ENCODE measurements around the gene BNC2. TPM values are rescaled to one million over a fixed set of nuclear protein-coding genes. Genes with fewer than 3 reads are reported as not detected.

Gene BNC2
- total RNA-seq, 6 experiments from 2014 or later = 19.0 to 28.7 (median 25.4) TPM

DNA sequence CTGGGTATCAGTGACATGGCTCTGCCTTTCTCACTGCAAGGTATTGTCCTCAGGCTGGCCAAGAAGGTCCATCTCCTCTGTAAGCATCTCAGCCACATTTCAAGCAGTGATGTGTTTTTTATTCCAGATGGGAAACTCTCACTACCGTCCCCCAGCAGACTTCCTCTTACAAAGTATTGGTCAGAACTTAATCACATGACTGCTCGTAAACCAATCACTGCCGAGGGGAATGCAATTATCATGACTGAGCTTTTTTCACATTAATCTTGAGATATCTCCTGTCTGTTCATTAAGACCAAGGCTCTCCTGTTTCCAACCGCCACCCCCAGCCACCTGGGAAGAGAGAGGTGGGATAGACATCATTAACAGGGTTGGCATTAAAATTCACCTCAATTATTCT is 76.4 kb downstream of the BNC2 start:
- DNase-seq = no peak
- H3K27me3 Mint-ChIP-seq (ENCODE audit: insufficient read depth) = no peaks in the 10 kb centered on the region

DNA sequence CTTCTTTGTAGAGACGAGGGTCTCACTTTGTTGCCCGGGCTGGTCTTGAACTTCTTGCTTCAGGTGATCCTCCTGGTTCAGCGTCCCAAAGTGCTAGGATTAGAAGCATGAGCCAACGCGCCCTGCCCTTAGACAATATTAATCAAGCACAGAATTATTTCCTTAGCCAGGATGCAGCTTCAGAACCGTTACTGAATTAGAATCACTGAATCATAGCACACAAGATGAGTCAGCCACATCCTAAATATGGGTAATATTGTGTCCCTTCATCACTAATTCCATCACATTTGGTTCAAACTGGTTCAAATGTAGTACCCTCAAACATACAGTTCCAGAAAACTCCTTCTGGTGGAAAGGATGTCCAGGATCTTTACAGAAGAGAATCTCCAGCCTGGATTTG is 82.7 kb downstream of the BNC2 start:
- H3K4me1 Mint-ChIP-seq (ENCODE audit: low read depth) = peaks cover 40% of the 10 kb centered on the region
- TF ChIP-seq, protein P1, sequence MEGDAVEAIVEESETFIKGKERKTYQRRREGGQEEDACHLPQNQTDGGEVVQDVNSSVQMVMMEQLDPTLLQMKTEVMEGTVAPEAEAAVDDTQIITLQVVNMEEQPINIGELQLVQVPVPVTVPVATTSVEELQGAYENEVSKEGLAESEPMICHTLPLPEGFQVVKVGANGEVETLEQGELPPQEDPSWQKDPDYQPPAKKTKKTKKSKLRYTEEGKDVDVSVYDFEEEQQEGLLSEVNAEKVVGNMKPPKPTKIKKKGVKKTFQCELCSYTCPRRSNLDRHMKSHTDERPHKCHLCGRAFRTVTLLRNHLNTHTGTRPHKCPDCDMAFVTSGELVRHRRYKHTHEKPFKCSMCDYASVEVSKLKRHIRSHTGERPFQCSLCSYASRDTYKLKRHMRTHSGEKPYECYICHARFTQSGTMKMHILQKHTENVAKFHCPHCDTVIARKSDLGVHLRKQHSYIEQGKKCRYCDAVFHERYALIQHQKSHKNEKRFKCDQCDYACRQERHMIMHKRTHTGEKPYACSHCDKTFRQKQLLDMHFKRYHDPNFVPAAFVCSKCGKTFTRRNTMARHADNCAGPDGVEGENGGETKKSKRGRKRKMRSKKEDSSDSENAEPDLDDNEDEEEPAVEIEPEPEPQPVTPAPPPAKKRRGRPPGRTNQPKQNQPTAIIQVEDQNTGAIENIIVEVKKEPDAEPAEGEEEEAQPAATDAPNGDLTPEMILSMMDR (IDR thresholded peaks at IDR 0.05) = no peak
- H3K9me3 Mint-ChIP-seq = no peaks in the 10 kb centered on the region
- H3K4me3 Mint-ChIP-seq = no peak overlapping the region
- H3K36me3 Mint-ChIP-seq (ENCODE audit: low read depth) = peaks cover 18% of the 10 kb centered on the region
- peak overlapping the region; percentile 63 for H3K27ac Mint-ChIP-seq
- no peaks in the 10 kb centered on the region for H3K27me3 Mint-ChIP-seq (ENCODE audit: insufficient read depth)
- peak; percentile 21 for DNase-seq

More for the DNA sequence above, 76.4 kb downstream of the BNC2 start:
- TF ChIP-seq, protein P1 (IDR thresholded peaks at IDR 0.05) = no peak
- peak overlapping the region; percentile 91 for H3K27ac Mint-ChIP-seq
- peaks cover 11% of the 10 kb centered on the region; the same call in 1 of the 2 replicates for H3K36me3 Mint-ChIP-seq (ENCODE audit: low read depth)
- H3K9me3 Mint-ChIP-seq = no peaks in the 10 kb centered on the region
- no peak overlapping the region for H3K4me3 Mint-ChIP-seq
- peaks cover 59% of the 10 kb centered on the region for H3K4me1 Mint-ChIP-seq (ENCODE audit: low read depth)

DNA sequence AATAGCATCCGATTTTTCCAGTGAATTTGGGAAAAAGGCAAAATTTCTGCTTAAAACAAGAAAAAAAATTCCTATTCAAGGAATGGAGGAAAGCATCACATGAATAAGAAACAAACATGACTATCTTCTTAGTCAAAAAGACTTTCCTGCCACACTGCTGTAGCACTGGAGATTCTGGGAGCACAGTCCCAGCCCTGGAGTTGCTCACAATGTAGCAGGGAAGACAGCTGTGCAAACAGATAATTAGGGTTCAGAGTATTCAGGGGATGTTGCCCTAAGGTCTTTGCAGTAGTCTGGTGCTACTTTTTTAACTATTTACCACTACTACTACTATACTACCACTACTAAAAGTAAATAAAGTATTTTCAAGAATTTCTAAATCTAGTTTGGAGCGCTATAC is 86.5 kb downstream of the BNC2 start:
- TF ChIP-seq, protein P1 (IDR thresholded peaks at IDR 0.05) = no peak
- H3K9me3 Mint-ChIP-seq = no peaks in the 10 kb centered on the region
- DNase-seq = no peak

DNA sequence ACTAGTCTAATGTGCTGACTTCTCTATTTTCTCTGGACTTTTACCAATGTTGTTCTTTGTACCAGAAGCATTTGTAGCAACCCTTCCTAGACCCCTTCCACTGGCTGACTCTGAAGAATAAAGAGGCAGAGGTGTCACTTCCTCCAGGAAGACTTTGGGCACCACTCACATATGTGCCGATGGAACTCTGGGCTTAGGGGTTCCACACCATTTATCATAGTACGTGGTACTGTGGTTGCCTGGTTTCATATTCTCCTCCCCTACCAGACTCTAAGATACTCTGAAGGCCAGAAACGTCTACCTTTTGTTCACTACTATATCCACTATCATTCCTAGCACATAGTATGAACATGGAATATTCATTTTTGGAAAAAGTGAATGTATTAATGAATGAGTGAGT is 88.0 kb downstream of the BNC2 start:
- Mint-ChIP-seq H3K27ac (no peak overlapping the region), H3K9me3 (no peaks in the 10 kb centered on the region), H3K27me3 (ENCODE audit: insufficient read depth) (no peaks in the 10 kb centered on the region), H3K4me3 (no peak overlapping the region), H3K36me3 (ENCODE audit: low read depth) (peaks cover 3% of the 10 kb centered on the region), H3K4me1 (ENCODE audit: low read depth) (peaks cover 27% of the 10 kb centered on the region)
- DNase-seq = no peak
- TF ChIP-seq, protein P1 (IDR thresholded peaks at IDR 0.05) = no peak

More for the DNA sequence above, 86.5 kb downstream of the BNC2 start:
- Mint-ChIP-seq H3K36me3 (ENCODE audit: low read depth) (peaks cover 14% of the 10 kb centered on the region), H3K27ac (no peak overlapping the region), H3K4me1 (ENCODE audit: low read depth) (peaks cover 31% of the 10 kb centered on the region), H3K27me3 (ENCODE audit: insufficient read depth) (no peaks in the 10 kb centered on the region), H3K4me3 (no peak overlapping the region)

DNA sequence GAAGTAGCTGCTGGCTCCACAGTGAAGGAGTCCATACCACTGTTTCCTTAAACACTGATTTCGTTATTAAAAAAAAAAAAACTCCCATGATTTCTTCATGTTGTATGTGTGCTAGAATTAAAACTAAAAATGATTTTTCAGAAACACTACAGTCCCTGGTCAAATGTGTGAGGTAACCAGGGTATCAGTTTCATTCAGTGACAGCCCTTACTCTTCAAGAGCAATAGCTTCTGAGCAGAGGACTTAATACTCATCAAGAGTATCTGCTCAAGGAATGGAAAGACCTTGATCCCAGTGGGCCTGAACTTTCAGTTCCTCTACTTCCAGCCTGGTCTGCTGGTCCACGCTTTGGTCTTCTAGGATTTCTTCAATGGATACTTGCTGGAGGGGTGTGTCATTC is 95.1 kb downstream of the BNC2 start:
- no peak for DNase-seq
- Mint-ChIP-seq H3K27ac (no peak overlapping the region), H3K9me3 (no peaks in the 10 kb centered on the region), H3K36me3 (ENCODE audit: low read depth) (no peaks in the 10 kb centered on the region), H3K4me1 (ENCODE audit: low read depth) (peaks cover 9% of the 10 kb centered on the region), H3K27me3 (ENCODE audit: insufficient read depth) (no peaks in the 10 kb centered on the region), H3K4me3 (no peak overlapping the region)
- TF ChIP-seq, protein P1 (IDR thresholded peaks at IDR 0.05) = no peak

DNA sequence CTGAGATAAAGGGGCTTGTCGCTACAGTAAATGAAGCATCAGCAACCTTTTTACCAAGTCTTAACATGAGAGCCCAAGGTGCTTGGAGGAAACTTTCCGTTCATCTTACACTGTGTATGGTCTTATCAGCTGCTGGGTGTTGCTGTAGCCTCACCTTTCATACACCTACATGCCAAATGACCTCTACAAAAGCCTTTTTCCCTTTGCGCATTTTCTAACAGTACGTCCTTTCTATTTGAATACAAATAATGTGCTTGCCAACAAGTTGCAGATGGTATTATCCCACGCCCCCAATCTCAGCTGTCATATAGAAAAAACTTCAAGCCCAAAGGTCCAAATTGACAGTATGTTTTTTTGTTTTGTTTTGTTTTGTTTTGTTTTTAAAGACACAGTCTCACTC is 96.9 kb downstream of the BNC2 start:
- Mint-ChIP-seq H3K4me1 (ENCODE audit: low read depth) (peaks cover 9% of the 10 kb centered on the region), H3K9me3 (no peaks in the 10 kb centered on the region), H3K36me3 (ENCODE audit: low read depth) (no peaks in the 10 kb centered on the region), H3K27me3 (ENCODE audit: insufficient read depth) (no peaks in the 10 kb centered on the region; the same call in 1 of the 2 replicates), H3K4me3 (no peak overlapping the region), H3K27ac (no peak overlapping the region)
- TF ChIP-seq, protein P1 (IDR thresholded peaks at IDR 0.05) = no peak
- no peak for DNase-seq
